Keratinocyte (primary cell): Measurements from ENCODE around the gene ANO9.

Experiments
- CTCF ChIP-seq, 3 experiments: IDR thresholded peaks in 1 of 3; conservative IDR thresholded peaks in 1 of 3; optimal IDR thresholded peaks in 1 of 3; 2 replicates in 2 of 3; 3 replicates in 1 of 3; pipeline versions ENCODE3 to v1.5.1; 2011; ENCODE audit warnings: low read length in 3 of 3, mild to moderate bottlenecking in 3 of 3, moderate library complexity in 2 of 3, control low read depth in 1 of 3, inconsistent platforms in 1 of 3; ENCODE audit not compliant: insufficient read depth in 2 of 3; ENCODE audit errors: extremely low read depth in 1 of 3
- EZH2 ChIP-seq: IDR thresholded peaks from one replicate; pipeline ENCODE4 v1.6.1; 2012; ENCODE audit warnings: inconsistent platforms, mild to moderate bottlenecking, low read length, moderate library complexity

GRCh38 chr11:414318-414857 is 27.4 kb downstream of the ANO9 start:
- no peak for TF ChIP-seq CTCF (optimal IDR thresholded peaks at IDR 0.05 in 1 of 3, IDR thresholded peaks at IDR 0.05 in 1 of 3, conservative IDR thresholded peaks at IDR 0.05 in 1 of 3; ENCODE audit: extremely low read depth in 1 of 3, insufficient read depth in 2 of 3, low read length in 3 of 3)
- no peak for TF ChIP-seq EZH2
